GM21367 (cell line): Measurements from ENCODE around the gene SH2D2A.
"Not testable (repeated sequence)": the region's sequence is repeated elsewhere in the genome, so short reads cannot be mapped to it uniquely, and the experiment has no call there.

Source experiments
- ATAC-seq: cut with Tn5 transposase; IDR thresholded peaks from one replicate; pipeline ENCODE4 v1.9.1; 2021; ENCODE audit not compliant: unreplicated experiment

SH2D2A gene

DNA sequence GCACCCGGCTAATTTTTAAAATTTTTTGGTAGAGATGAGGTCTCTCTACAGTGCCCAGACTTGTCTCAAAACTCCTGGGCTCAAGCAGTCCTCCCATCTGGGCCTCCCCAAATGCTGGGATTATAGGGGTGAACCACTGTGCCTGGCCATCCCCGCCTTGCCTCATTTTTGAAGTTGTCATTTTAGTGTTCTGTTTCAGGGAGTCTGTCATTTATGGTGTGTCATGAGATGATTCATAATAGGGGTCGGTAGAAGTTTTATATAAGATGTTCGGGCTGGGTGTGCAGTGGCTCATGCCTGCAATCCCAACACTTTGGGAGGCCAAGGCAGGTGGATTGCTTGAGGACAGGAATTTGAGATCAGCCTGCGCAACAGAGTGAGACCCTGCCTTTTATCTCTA lies 40.8 kb downstream of the SH2D2A start:
- no peak for ATAC-seq

DNA sequence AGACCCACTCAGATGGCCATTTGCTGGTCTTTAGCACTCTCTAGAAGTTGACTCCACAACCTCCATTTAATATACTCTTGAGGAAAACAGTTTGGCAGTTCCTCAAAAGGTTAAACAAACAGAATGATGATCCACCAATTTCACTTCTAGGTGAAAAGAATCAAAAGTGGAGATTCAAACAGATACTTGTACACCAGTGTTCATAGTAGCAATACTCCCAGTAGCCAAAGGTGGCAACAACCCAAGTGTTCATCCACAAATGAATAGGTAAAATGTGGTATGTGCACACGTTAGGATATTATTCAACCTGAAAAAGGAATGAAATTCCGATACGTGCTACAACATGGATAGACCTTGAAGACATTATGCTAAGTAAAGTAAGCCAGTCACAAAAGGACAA lies 43.0 kb downstream of the SH2D2A start:
- no peak for ATAC-seq

DNA sequence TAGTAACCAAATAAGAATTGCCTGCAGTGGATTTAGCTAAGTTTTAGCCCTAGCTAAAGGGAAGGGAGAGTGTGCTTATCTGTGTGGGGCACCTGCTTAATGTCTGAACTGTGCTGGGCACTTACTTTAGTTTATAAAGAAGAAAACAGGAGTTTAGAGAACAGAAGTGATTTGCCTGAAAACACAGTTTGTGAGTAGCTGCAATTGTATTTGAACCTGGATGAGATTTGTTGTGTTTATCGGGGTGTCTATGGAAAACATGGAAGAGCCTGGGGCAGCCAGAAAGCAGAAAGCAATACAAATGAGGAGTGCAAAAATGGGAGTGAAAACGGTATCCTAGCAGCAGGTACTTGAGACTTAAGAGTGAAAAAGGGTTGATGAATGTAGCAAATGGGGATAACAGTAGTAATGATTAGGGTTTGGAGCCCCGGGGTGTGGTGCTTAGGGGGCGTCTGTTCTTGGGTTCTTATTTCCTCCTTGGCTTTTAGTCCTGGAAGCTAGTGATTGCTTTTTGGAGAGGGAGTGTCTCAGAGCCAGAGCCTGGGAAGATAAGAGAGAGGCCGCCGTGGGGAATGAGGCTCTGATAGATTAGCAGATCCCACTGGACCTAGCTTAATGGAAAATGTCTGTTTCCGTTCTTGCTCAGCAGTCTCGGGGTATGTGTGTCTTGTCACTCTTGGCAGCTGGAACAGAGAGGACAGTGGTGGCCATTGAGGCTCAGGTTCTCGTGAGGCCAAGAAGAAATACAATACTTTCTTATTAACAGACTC lies 43.7 kb downstream of the SH2D2A start:
- ATAC-seq: no peak

DNA sequence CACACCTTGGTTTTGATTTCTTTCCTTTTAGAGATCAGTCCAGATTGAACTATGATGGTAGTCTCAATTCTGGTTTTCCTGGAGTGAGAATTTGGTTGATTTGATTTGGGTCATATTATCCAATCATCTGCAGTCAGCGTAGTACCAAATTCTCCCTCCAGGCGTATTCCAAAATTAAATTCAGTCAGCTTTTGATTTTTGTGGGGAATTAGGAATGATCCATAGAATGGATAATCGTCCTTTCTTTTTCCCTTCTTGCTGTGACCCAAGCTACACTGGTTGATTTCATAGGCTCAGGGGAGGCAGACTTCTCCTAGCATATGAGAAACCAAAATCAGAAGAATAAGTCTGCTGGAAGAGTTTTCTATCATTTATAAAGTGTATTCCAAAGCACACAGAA lies 44.4 kb downstream of the SH2D2A start:
- ATAC-seq: no peak

DNA sequence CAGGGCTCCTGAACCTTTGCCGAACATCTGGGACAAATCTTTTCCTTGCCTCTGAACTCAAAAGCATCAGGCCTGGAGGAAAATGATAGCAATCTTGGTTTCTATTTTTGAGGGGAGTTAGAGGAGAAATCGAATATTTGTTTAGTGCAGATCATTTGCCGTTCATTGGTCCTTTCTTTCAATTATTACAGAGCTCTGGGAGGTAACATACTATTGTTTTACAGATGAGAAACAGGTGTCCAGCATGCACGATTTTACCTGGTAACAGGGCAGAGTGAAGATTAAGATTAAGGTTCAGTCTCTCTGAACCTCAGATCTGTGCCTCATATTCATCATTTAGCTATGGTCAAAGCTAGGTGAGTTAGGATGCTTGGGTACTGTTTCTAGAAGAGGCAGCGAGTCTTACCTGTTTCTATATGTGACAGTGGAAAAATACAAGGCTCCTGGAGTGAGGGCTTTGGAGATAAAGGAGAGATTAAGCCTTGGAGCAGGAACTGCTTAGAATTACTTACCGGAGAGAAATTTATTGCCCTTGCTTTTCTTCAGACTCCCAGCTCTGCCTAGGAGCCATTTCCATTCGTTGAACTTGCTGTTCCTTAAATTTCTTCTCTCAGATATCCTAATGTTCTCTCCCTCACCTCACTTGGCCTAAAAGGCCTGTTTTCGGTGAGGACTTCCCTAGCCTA lies 47.9 kb downstream of the SH2D2A start:
- ATAC-seq: no peak

DNA sequence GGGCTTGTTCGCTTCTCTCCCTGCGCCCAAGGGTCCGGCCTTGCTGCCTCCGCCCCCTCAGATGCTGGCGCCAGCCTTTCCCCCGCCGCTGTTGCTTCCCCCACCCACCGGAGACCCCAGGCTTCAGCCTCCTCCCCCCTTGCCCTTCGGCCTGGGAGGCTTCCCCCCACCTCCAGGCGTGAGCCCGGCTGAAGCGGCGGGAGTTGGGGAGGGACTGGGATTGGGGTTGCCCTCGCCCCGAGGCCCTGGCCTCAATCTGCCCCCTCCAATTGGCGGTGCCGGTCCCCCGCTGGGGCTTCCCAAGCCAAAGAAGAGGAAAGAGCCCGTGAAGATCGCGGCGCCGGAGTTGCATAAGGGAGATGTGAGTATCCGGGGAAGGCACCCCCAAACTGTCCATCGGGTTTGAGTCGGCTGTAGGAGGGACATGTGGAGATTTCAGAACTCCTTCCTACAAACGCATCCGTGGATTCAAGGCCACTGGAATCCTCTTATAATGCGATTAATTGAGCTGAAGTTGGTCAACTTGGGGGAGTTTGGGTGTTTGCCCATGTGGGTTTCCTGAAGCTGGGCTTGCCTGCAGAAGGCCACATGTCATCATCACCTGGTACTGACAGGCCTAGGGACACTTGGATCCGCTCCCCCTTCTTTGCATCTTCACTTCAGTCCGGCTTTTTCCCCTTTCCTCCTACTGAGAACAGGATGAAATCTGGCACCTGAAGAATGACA lies 48.6 kb downstream of the SH2D2A start:
- ATAC-seq: no peak

DNA sequence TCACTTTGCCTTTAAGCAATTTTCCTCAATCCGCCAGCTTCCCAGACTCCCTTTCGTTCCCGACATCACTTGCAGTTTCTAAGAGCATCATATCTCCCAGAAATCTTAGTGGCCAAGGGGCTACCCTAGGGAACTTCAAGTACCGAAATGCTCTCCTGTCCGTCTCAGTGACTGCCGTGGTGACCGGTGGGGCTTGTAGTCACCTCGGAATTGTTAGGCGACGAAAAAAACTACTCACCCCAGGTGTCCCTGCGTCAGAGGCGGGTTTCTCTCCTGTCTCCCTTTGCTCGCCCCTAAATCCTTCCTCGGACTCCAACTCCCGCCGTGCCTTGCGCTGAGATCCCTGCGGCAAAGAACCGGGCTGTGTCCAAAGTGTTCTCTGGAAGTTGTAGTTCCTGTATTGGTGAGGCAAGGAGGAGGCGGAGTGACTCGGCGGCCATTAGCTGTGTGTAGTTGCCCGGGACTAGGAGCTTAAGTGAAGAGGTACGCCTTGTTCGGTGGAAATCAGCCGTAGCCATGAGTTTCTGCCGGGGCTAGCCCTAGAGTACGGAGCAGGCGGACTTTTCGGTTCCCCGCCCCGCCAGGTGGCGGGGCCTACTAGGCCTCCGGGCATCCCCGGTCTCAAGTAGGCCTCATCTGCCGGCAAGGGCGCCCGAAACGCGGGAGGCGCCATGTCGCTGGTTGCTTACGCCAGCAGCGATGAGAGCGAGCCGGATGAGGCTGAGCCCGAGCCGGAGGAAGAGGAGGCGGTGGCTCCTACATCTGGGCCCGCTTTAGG lies 49.4 kb downstream of the SH2D2A start, which contains the start of gene PRCC:
TSS of gene PRCC (plus strand) at position 435 of the 778 bp plus-strand sequence. CDS start at position 672, 237 bp downstream.
- ATAC-seq: peak; percentile 84

DNA sequence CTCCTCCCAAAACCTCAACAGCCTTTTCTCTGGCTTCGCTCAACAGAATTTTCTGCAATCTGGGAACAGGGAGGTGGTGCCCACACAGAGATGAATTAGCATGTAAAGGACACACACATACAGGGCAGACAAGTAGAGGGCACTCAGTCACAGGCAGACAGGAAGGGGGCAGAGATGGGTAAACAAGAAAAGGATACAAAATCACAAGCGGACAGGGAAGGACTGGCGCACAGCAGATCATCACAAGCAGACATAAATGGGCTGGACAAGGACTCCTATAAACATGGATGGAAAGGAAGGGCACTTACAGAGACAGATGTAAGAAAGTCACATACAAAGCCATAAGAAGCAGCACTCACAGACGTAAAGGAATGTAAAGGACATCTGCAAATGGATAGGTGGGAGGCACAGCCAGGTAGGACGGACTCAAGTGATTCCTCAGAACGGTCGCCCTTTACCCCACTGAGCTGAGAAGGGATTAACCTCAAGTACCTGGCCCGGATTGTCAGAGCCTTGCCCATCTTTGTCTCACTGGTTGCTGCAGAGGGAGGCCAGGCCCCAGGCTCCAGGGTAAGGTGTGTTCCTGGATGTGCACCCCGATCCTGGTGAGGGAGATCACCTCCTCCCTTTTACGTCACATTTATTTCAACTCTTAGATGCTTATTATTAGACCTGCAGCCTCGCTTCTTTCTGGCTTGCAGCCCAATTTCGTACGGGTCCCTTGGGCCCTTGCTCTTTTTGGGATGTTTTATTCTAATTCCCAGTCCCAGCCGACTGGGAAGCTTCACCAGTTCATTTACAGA lies 50.1 kb downstream of the SH2D2A start:
- peak; percentile 6 for ATAC-seq

DNA sequence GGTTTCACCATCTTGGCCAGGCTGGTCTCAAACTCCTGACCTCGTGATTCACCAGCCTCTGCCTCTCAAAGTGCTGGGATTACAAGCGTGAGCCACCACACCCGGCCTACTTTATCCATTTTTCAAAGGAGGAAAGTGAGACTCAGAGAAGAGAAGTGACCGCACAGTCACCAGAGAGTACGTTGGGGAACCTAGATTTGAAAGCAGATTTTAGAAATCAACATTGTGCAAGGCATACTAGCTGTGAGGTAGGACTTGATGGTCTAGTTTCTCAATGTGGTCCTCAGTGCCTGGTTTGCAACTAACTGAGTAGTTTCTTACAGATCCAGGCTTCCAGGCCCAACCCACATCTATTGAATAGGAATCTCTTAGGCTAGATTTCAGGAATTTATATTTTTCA lies 51.0 kb downstream of the SH2D2A start:
- ATAC-seq: no peak

DNA sequence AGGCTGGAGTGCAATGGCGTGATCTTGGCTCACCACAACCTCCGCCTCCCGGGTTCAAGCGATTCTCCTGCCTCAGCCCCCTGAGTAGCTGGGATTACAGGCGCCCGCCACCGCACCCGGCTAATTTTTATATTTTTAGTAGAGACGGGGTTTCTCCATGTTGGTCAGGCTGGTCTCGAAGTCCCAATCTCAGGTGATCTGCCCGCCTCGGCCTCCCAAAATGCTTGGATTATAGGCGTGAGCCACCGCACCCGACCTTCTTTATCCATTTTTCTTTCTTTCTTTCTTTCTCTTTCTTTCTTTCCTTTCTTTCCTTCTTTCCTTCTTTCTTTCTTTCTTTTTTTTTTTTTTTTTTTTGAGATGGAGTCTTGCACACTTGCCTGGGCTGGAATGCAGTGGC lies 51.5 kb downstream of the SH2D2A start:
- ATAC-seq: not testable (repeated sequence)

DNA sequence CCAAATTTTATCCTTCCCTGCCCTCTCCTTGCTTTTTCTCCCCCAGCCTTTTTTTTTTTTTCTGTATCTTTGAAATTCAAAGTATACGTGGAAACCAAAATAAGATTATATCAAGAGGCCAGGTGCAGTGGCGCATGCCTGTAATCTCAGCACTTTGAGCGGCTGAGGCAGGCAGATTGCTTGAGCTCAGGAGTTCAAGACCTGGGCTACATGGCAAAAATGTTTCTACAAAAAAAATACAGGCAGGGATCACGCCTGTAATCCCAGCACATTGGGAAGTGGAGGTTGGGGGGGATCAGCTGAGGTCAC lies 55.9 kb downstream of the SH2D2A start:
- no peak for ATAC-seq

DNA sequence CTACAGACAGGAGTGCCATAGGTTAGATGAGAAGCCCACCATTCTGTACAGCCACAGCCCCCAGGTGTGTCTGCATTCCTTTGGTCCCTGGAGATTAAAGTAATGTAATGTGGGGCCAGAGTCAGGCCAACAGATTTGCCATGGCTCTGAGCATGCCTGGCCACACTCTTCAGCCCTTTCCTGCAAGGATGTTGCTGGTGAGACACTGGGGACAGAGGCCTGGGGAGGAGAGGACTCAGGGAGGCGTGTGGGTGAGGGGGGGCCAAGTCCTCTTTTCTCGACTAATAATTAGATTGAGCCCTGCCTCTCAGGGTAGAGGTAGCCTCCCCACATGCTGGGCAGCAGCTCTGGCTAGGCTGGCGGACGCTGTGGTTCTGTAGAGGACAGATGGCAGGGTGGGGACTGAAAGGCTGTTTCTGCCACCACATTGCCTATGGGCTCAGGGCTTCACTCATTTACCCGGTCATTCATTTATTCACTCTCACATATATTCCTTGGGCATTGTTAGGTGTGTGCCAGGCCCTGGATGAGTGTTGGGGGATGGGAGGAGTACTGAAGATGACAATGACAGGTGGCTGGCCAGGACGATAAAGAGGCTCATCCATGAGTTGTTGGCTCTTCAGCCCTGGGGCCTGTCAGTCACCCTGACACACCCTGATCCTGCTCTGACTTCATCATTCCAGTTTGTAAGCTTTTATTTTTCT lies 56.4 kb downstream of the SH2D2A start:
- ATAC-seq: no peak

DNA sequence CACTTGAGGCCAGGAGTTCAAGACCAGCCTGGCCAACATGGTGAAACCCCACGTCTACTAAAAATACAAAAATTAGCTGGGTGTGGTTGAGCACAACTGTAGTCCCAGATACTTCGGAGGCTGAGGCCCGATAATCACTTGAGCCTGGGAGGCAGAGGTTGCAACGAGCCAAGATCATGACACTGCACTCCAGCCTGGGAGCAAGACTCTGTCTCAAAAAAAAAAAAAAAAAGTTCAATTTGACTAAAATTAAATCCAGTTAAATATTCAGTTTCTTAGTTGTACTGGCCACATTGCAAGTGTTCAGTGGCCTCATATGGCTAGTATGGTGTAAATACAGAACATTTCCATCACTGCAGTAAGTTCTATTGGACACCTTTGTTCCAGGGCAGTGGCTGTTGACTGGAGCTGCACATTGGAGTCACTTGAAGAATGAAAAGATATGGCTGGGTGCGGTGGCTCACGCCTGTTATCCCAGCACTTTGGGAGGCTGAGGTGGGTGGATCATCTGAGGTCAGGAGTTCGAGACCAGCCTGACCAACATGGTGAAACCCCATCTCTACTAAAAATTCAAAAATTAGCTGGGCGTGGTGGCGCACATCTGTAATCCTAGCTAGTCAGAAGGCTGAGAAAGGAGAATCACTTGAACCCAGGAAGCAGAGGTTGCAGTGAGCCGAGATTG lies 58.9 kb downstream of the SH2D2A start:
- ATAC-seq: not testable (repeated sequence)

DNA sequence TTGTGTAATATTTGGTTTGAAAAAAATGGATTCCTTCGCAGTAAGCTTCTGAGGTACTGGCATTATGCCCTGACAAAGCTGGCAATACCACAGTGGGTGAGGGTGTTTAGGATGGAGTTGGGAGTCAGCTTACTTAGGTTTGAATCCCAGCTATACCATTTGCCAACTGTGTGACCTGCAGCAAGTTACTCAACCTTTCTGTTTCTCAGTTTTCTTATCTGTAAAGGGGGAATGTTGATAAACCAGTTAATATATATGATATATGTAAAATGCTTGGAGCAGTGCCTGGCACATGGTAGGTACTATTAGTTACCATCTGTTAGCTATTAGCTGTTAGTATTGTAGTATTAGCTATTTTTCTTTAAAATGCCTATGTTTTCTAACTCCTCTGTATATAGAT lies 60.3 kb downstream of the SH2D2A start:
- no peak for ATAC-seq
